GM04504 (cell line): ENCODE data around the gene WBP1.
"Not testable (repeated sequence)": the region's sequence is repeated elsewhere in the genome, so short reads cannot be mapped to it uniquely, and the experiment has no call there.

Experiments used
- DNase-seq: peaks from one replicate; pipeline ENCODE4 v3.0.0-alpha.2; 2012; ENCODE audit warnings: low read depth

WBP1 gene

GRCh38 chr2:74458132-74458937, at the start of gene WBP1:
TSS of gene WBP1 (plus strand) at chr2:74458438. CDS start at chr2:74458603, 165 bp downstream.
- peak; percentile 100 for DNase-seq

- DNase-seq: no peak
Observed at GRCh38 chr2:74413001-74413698, 45.1 kb upstream of the WBP1 start.

GRCh38 chr2:74414441-74414840, 43.8 kb upstream of the WBP1 start:
- no peak for DNase-seq

DNA sequence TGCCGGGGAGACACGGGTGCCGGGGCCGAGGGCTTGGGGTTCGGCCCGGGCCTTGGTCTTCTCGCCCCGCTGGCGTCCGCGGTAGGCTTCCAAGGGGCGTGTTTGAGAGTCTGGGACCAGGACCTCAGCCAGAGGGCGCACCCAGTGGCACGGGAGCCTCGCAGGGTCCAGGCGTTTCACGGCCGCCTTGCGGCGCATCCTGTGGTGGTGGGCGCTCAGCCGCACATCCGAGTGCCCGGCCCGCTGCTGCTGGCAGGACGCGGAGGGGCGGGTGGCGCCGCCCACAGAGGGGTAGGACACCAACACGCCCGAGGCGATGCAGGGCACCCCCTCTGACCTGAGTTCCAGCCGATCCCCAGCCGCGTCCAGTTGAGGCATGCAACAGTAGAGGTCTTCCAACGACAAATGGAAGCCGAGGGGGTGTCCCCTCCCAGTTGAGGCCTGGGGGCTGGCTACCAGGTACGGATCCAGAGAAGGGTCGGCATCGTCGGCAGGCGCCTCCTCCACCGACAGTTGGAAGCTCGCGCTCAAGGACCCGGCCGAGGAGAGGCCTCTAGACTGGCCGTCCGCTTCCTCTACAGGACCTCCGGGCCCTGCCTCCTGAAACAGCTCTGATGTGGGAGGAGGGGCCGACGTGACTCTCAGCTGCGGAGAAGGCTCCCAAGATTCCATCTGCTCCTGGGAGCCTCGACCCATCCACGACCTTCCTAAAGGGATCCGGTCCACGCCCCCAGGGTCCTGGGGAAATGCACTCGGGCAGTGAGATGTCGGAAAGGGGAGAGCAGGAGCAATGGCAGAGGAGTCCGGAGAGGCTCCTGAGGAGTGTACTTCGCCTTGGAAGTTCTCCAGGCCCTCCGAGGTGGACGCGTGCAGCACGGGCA, 43.1 kb upstream of the WBP1 start:
- peak; percentile 16 for DNase-seq

DNA sequence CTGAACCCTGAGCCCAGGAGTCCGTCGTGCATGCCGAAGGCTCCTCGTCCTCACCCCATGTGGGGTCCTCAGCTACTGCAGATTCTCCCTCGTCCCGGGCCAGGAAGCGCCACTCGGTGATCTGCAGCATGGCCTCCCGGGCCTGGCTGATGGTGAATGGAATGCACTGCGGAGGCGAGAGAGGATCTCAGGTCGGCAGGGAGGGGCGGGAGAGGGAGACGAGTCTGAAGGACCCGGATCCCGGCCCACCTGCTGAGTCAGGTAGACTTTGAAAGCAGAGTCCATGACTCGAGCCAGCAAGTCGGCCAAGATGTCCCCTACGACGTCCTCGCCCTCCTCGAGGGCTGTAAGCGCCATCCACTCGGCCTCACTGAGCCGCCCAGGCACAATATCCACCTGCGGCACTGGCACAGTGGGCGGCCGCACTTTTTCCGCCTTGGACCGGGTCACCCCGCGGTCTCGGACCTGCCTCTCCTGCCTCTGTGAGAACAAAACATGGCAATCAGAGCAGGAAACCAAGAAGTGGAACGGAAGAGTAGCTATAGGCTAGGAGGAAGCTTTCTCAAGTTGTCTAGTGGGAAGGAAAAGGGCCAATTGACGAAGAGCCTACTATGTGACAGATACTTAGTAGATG, 42.4 kb upstream of the WBP1 start:
- no peak for DNase-seq

GRCh38 chr2:74416778-74417177, 41.5 kb upstream of the WBP1 start:
- DNase-seq: no peak

DNA sequence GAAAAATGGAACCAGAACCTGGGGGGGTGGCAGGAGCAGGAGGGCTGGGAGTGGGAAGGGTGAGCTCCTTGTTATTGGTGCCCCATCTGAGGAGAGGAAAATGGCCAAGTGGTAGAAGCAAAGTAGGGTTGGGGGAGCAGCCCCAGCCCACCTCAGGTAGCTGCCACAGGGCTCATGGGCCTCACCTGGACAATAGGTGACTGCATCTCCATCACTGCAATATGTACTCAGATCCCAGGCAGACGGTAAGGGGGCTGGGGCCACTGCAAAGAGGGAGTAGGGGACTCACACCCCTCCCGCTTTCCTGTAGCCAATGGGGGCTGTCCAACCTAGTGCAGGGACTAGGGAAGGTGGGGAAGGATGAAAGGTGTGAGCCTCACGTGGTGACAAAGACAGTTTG, 41.0 kb upstream of the WBP1 start:
- DNase-seq: no peak

GRCh38 chr2:74417763-74418162, 40.5 kb upstream of the WBP1 start:
- DNase-seq: no peak

- no peak for DNase-seq
Observed at GRCh38 chr2:74418312-74418711, 39.9 kb upstream of the WBP1 start.

DNA sequence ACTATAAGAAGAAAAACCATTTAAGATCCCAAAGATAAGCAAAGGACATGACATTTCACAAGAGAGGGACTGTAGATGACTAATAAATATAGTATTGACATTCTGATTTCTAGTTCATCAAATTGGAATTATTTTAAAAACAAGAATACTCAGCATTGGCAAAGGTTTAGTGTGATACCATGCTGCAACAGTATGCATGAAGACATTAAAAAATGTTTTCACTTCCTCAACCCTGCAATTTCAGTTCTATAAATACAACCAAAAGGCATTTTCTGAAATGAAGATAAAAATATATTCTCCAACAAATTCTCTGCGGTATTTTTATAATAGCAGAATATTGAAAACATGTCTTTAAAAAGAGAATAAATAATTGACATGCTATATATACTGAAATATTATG, 38.9 kb upstream of the WBP1 start:
- DNase-seq: no peak

GRCh38 chr2:74420006-74420405, 38.2 kb upstream of the WBP1 start:
- no peak for DNase-seq

DNA sequence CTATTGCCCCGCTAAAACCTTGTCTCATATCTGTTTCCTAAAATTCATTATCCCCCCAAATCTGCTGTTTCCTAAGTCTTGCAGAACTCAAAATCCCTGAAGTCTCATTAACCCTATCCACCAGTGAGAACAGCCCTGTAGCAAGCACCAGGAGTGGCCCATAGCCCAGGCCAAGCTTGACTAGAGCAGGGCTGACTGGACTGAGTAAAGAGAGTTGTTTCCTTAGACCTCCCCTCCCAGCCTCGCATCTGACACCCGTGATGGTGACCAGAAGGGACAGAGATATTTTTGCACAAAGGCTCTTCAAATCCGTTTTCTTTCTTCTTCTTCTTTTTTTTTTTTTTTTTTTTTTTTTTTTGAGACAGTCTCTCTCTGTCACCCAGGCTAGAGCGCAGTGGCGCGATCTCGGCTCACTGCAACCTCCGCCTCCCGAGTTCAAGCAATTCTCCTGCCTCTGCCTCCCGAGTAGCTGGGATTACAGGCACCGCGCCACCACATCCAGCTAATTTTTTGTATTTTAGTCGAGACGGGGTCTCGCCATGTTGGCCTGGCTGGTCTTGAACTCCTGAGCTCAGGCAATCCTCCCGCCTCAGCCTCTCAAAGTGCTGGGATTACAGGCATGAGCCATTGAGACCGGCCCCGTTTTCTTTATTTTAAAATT, 37.7 kb upstream of the WBP1 start:
- DNase-seq: not testable (repeated sequence)

DNA sequence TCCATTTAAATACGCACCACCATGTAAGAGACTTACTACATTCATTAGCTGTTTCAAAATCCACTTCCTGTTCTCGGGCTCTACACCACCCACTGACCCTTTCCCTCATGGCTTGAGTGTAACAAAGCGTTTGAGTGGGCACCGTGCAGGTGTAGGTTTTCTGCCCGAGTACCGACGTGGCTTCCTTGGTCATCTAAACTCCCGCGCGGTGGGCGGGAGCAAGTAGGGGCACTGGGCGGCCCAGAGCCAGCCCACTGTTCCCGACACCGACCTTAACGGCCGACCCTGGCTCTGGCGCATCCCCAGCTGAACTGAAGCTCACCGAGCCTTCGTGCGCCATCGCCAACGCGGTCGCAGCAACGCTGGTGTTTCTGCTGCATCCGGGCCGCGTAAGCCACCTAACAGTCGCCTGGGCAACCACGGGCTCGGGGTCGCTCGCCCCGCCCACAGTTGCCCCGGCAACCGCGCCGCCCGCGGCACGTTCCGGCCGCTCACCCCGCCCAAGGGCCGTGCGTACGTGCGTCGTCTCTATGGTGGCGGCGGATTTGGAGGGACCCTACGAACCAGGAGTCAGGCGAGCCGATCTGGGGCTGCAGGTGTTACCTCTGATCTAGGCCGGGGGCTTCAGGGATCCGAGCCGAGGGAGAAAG, 36.9 kb upstream of the WBP1 start, which contains the start of the genes C2orf81 and WDR54:
C2orf81 (minus strand) TSS at position 399 of the 650 bp plus-strand sequence; CDS start at position 340, 59 bp downstream.
WDR54 (plus strand) TSS at position 510 of the 650 bp plus-strand sequence. CDS start 424 bp downstream, outside the sequence.
- peak; percentile 65 for DNase-seq

DNA sequence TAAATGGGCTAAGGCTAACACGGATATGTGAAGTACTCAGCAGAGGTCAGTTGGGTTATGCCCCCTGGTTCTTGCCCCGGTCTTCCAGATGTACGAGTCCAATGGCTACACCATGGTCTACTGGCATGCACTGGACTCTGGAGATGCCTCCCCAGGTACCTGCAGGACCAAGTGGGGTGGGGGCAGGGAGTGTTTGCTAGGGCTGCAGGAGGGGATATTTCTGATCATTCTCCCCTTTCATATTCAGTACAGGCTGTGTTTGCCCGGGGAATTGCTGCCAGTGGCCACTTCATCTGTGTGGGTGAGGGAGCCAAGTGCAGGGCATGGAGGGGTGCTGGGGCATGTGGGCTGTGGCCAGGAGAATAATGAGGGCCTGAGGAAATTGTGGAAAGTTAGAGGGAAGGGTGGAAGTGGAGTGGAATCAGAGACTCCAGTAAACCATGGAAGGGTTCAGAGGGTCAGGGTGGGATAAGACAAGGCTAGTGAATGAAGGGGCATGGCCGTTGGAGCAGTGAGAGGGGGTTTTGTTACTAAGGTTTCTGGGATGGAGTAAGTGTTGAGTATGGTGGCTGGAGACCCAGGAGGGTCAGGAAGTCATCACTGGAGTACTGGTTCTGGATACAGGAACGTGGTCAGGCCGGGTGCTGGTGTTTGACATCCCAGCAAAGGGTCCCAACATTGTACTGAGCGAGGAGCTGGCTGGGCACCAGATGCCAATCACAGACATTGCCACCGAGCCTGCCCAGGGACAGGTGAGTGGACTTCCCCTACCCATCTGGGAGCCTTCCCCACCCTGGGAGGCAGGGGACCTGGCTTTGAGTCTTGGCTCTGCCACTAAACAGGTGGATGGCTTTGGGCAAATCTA, 34.8 kb upstream of the WBP1 start:
- DNase-seq: no peak

DNA sequence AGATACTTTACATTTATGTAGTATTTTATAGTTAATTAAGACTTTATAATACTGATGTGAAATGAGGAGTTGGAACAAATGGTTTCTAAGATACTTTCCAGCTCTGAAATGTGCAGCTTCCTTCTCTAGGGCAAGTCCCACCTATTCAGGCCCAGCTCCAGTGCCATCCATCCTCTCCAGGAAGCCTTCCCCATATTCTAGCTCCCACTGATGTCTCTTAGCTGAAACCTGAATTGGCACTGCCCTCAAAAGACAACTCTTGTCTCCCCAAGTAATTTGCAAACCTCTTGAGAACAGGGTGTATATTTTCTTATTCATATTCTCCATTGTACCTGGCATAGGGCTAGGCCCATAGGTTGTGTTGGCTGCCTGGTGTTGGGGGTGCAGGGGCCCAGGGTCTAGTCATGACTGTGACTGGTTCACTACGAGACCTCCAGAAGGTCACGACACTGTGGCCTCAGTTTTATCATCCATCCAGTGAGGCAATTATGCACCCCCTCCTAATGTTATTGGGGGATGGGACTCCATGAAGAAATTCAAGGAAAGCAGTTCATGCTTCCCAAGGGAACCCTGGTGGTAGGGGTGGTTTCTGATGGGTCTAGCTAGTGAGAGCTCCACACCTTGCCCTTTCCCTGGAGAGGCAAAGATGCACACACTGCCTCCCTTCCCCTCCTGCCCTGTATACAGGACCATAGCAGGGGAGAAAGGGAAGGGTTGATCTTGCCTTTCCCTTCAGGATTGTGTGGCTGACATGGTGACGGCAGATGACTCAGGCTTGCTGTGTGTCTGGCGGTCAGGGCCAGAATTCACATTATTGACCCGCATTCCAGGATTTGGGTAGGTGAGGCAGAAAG, 33.9 kb upstream of the WBP1 start:
- no peak for DNase-seq

- DNase-seq: no peak
Observed at GRCh38 chr2:74424995-74425406, 33.2 kb upstream of the WBP1 start.

GRCh38 chr2:74425523-74425922, 32.7 kb upstream of the WBP1 start:
- no peak for DNase-seq

GRCh38 chr2:74426181-74426758, 32.0 kb upstream of the WBP1 start:
- DNase-seq: no peak
